CD4-positive, alpha-beta T cell treated with Interleukin-2 at 100 ng/mL for 4 hours (primary cell): ENCODE measurements around the gene WDR82.

ENCODE experiments used
- DNase-seq: peaks from one replicate; pipeline ENCODE4 v3.0.0-alpha.2; 2020; ENCODE audit warnings: low spot score

WDR82 gene, protein sequence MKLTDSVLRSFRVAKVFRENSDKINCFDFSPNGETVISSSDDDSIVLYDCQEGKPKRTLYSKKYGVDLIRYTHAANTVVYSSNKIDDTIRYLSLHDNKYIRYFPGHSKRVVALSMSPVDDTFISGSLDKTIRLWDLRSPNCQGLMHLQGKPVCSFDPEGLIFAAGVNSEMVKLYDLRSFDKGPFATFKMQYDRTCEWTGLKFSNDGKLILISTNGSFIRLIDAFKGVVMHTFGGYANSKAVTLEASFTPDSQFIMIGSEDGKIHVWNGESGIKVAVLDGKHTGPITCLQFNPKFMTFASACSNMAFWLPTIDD

GRCh38 chr3:52278510-52279069, at the start of gene WDR82:
Gene WDR82, minus strand, starts transcription at chr3:52278649. Its CDS starts 288 bp downstream, at chr3:52278361.
- peak; percentile 96 for DNase-seq

- no peak for DNase-seq
Observed at GRCh38 chr3:52327486-52328290, 49.2 kb upstream of the WDR82 start.

GRCh38 chr3:52326976-52327375, 48.5 kb upstream of the WDR82 start:
- DNase-seq: no peak

DNA sequence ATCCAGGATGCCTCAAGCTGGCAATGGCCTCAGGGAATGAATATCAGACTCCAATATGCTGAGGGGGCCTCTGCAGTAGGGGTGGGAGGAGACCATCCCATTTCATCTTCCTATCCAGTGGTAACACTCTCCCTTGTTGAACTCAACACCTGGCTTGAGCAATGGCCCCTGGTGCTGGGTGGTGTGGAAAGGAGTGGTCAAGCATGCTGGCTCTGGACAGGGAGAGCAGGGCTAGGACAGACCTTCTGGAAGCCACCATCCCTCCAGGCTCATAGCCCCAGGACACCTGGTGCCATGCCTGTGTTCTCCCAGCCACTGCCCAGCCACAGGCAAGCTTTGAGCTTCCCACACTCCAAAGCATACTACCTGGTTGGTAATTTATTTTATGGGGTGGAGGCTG, 47.2 kb upstream of the WDR82 start:
- no peak for DNase-seq

DNA sequence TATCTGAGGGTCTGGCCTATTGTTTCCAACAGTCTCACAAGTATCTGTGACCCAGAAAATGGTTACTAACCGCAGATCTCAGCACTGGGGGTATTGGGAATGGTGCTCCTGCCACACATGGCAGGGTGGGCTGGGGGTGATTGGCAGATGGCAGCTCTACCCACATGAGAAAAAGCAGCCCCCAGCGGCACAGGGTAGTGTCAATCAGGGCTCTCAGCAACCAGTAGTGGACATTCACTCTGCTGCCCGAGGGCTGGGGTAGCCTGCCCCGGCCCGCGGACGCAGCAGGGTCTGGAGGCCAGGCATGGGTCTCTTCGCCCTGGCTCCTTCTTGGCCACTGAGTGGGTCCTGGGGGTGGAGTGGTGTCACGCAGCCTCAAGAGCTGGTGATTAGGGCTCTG, 46.2 kb upstream of the WDR82 start:
- DNase-seq: no peak

DNA sequence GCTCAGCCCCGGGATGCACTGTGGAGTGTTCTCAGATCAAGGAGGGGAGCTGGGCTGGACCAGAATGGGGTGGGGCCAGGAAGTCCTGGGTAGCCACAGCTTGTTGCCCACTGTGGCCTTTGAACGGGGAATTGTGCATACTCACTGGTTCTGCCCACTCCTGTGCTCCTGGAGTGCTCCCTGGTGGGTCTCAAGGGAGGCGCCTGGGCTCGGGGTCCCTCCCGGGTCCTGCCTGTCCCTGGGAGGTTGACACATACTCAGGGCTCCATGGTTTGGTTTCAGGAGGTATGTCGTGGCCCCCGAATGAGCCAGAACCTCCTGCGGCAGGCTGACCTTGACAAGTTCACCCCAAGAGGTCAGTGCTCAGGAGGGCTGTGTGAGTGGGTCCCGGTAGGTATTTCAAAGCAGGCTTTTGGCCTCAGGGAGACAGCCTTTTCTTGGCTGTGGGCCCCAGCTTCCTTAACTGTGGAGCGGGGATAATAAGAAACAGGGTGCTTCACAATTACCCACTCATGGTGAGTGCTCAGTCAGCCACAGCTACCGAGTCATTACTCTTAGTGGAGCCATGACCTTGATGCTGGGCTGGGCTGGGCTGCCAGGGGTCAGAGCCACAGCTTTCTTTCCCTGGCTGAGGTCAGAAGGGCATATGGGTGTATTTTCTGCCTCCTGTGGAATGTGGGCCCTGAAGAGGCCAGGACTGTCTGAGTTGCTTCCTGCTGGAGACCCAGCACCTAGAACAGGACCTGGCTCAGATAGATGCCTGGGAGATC, 45.3 kb upstream of the WDR82 start:
- DNase-seq: no peak

GRCh38 chr3:52322466-52322865, 44.0 kb upstream of the WDR82 start:
- no peak for DNase-seq

DNA sequence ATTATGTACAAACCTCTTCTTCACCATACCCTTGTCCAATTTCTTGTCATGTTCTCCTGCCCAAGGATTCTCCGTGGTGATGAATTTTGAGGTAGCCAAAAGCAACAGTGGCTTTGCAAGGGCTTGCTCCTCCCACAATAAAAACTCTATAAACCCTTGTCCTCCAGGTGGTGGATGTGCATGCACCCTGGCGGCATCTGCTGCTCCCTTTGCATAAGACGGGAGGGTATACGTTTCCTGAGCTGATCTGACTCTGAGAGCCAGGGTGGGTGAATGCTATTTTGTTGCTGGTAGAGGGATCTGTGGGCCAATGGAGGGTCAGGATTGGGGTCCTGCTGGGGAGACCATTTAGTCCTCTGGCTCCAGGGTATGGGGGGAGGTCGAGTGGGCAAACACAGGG, 43.0 kb upstream of the WDR82 start:
- no peak for DNase-seq

GRCh38 chr3:52319921-52320595, 41.6 kb upstream of the WDR82 start:
- DNase-seq: no peak

GRCh38 chr3:52318186-52318816, 39.9 kb upstream of the WDR82 start:
- no peak for DNase-seq

DNA sequence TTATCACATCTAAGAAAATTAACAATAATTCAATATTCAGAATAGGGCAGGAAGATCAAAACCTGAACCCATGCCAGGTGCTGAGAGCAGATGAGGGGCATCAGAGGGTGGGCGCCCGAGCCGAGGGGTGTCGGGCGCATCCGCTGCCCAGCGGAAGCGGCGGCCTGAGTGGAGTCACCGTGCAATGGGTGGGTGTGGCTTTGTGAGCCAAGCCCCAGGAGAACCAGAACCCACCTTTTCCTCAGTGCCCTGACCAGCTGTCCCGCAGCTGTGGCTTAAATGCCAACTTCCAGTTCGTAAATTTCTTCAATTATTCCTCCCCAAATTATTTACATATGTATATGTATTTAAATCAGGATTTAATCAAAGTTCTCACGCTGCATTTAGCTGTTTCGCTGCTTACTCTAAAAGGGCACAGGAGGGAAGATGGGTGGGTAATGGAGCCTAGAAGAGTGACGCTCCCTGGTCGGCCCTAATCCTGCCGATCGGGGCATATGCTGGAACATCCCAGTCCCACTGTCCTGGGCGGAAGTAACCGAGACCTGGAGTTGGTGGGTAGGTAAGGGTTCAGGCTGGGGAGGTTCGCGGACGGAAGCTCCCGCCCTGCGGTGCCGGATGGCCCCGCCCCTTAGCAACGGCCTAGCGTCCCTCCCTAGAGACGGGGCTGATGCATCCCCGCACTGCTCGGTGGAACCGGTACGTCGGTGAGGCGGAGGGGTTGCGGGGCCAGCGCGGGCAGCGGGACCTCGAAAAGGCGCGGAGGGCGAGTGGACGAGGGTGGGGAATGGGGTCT, 39.0 kb upstream of the WDR82 start:
- DNase-seq: peak; percentile 75

DNA sequence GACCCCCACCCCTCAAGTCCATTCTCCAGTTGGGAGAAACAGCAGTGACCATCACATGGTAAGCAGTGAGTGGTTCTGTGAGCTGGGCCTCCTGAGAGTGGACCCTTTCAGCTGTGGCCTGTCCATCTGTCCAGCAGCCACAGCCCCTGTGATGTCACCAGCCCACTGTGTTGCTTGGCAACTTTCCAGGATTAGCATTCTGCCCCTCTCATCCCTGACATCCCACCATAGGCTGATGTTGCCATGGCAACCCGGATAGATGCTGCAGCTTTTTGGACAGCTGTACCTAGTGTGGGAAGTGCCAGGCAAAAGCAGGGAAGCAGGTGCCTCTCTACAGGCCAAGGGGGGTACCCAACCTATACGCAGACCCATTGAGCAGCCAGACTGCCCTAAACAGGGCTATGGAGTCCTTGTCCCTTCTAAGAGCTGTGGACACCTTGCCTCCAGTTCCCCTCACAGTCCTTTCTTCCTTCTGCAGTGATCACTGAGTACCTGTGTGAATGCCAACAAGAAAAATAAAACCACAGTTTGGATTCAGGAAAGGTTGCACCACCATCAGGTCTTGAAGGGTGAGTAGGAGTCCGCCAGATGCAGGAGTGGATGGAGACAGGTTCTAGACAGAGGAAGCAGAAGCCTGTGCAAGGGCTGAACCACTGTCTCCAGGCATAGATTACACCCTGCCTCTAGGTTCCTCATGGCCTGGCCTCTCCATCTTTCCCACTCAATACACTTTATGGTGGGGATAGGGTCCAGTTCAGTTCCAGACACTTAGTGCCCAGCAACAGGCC, 37.7 kb upstream of the WDR82 start, which contains the start of gene DNAH1:
Gene DNAH1, plus strand, starts transcription at position 343 of the 788 bp plus-strand sequence. CDS start 6,124 bp downstream, outside the sequence.
- DNase-seq: no peak

DNA sequence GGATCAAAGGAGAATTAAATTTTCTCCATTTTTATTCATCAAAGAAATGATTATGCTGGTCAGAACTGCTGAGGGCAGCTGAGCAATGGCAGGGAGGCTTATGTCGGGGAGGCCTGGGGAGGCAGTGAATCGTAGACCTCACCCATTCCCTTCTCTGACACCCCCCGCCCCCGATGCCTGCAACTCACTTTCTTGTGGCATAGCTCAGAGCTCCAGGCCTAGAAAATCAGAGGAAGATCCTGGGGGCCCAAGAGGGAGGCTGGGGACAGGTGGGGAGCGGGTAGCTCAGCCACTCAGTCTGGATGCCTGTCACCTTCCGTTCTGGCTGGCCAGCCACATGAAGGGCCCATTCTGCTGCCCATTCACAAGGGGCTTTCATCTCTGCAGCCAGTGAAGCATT, 36.6 kb upstream of the WDR82 start:
- no peak for DNase-seq

GRCh38 chr3:52314489-52314888, 36.0 kb upstream of the WDR82 start:
- DNase-seq: no peak

DNA sequence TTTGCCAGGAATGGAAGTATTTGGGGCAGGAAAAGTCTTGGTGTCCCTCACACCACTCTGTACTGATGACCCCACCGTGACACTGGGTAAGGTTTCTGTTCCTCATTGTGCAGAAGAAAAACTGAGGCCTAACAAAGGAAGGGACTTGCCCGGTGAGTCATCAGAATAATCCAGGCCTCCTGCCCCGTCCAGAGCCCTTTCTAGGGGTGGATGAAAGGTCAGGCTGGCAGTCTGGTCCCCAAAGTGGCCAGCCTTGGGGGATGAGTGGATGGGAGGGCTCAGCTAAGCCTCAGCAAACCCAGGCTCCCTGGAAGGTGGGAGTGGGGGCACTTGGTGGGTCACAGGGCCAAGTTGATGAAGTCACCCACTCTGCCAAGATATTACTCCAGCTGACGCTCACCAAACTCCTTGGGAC, 35.3 kb upstream of the WDR82 start:
- peak; percentile 13 for DNase-seq

DNA sequence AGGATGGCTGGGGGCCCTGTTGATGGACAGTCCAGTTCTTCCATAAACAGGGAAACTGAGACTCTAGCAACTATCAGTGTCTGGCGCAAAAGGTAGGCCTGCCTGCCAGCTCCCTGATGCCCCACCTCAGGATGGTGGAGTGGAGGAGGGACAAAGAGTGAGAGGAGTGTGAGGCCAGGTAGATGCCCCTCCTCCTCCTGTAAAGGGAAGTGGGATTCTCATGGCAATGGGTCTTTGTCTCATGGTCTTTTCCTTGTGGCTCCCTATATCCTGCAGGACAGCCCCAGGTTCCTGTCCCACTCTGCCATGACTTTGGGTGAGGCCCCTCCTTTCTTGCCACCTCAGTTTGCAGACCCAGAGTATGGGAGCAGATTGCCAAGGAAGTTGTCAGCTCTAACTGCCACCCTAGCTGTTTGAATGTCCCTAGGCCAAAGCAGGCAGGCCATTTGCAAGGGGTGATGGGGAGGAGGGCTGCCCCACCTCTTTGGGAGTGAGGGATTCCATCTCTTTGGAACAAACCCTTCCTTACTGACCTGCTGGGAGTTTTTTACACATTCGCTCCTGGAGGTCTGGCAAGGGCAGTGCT, 34.8 kb upstream of the WDR82 start:
- no peak for DNase-seq

- DNase-seq: no peak
Observed at GRCh38 chr3:52311576-52312119, 33.2 kb upstream of the WDR82 start.

GRCh38 chr3:52310861-52311575, 32.6 kb upstream of the WDR82 start:
- DNase-seq: peak; percentile 78
